HEK293 (cell line): ENCODE data around the gene JAZF1.

ENCODE experiments used
- CTCF ChIP-seq: fragments of 450-650 bp; formaldehyde crosslinking; IDR thresholded peaks from 2 replicates; pipeline ENCODE4 v1.5.1; 2016; ENCODE audit warnings: missing biosample characterization, missing genetic modification characterization
- KLF1 ChIP-seq: fragments of 450-650 bp; formaldehyde crosslinking; IDR thresholded peaks from 2 replicates; pipeline ENCODE4 v1.5.1; 2016; ENCODE audit warnings: missing biosample characterization, missing genetic modification characterization
- ZBTB7A ChIP-seq: fragments of 450-650 bp; formaldehyde crosslinking; IDR thresholded peaks from 2 replicates; pipeline ENCODE4 v1.5.1; 2016; ENCODE audit warnings: low read depth, missing biosample characterization, missing genetic modification characterization
- ZNF23 ChIP-seq: fragments of 450-650 bp; formaldehyde crosslinking; IDR thresholded peaks from 2 replicates; pipeline ENCODE4 v1.5.1; 2016; ENCODE audit warnings: missing biosample characterization, missing genetic modification characterization, borderline replicate concordance
- ZNF776 ChIP-seq: fragments of 450-650 bp; formaldehyde crosslinking; IDR thresholded peaks from 2 replicates; pipeline ENCODE4 v1.5.0; 2017; ENCODE audit warnings: missing biosample characterization, missing genetic modification characterization, borderline replicate concordance

GRCh38 chr7:28136420-28136819 is 44.2 kb downstream of the JAZF1 start:
- TF ChIP-seq CTCF (no peak), KLF1 (tag by site-specific recombination) (no peak), ZNF776 (tag by site-specific recombination) (no peak), ZNF23 (tag by site-specific recombination) (no peak), ZBTB7A (tag by site-specific recombination) (no peak)
